Naive thymus-derived CD8-positive, alpha-beta T cell (primary cell): Measurements from ENCODE around the gene TSHZ2. TPM values are rescaled to one million over a fixed set of nuclear protein-coding genes. Genes with fewer than 3 reads are reported as not detected.
"Not testable (repeated sequence)": the region's sequence is repeated elsewhere in the genome, so short reads cannot be mapped to it uniquely, and the experiment has no call there.

ENCODE experiments used
- ATAC-seq, 2 donors: fragments of 150-1000 bp; cut with Tn5 transposase in 1 of 2; sonication (Bioruptor Pico), chemical (Tn5 transposase) in 1 of 2; 1 replicate in 1 of 2; 2 replicates in 1 of 2; pipeline ENCODE4 v1.10.0; 2021; ENCODE audit warnings: mild to moderate bottlenecking in 2 of 2, moderate library complexity in 2 of 2
- POLR2A ChIA-PET: fragments of 350-600 bp; sonication (Branson Sonifier 250); formaldehyde crosslinking; loops from one replicate; lab custom pipeline; 2021; ENCODE audit warnings: antibody characterized with exemption; lab: Charles Lee
- DNase-seq, 10 donors: peaks; one replicate each; pipeline versions ENCODE4 v3.0.0 to v3.0.0-alpha.2; 2020 to 2022
- H3K27ac Mint-ChIP-seq, 10 donors: one replicate each; pipeline ENCODE4 v1.8.0; 2020 to 2022; ENCODE audit warnings: mild to moderate bottlenecking in 10 of 10, mixed read lengths in 10 of 10, moderate library complexity in 4 of 10, inconsistent platforms in 1 of 10
- H3K27me3 Mint-ChIP-seq, 5 donors: one replicate each; pipeline ENCODE4 v1.8.0; 2021 to 2022; ENCODE audit warnings: mixed read lengths in 5 of 5
- H3K36me3 Mint-ChIP-seq, 3 donors: one replicate each; pipeline ENCODE4 v1.8.0; 2020 to 2022; ENCODE audit warnings: mixed read lengths in 3 of 3, mild to moderate bottlenecking in 2 of 3, inconsistent platforms in 1 of 3
- H3K4me1 Mint-ChIP-seq, 4 donors: one replicate each; pipeline ENCODE4 v1.8.0; 2021 to 2022; ENCODE audit warnings: mixed read lengths in 4 of 4
- H3K4me3 Mint-ChIP-seq, 10 donors: one replicate each; pipeline ENCODE4 v1.8.0; 2020 to 2022; ENCODE audit warnings: mild to moderate bottlenecking in 10 of 10, mixed read lengths in 10 of 10, moderate library complexity in 6 of 10, inconsistent platforms in 1 of 10
- H3K9me3 Mint-ChIP-seq, 9 donors: one replicate each; pipeline ENCODE4 v1.8.0; 2020 to 2022; ENCODE audit warnings: mixed read lengths in 9 of 9, mild to moderate bottlenecking in 3 of 9, inconsistent platforms in 1 of 9, moderate library complexity in 1 of 9
- polyA plus RNA-seq, 3 donors: library from polyadenylated mRNA; unstranded; fragments of 300-500 nt; fragmentation: Illumina TruSeq; gene quantifications; one replicate each; pipeline ENCODE4 v1.2.3, GENCODE V29; 2021
- total RNA-seq, 8 experiments: library from RNA in 2 of 8; stranded (reverse) in 2 of 8; gene quantifications; one replicate each; pipeline ENCODE4 v1.2.3 and lab custom pipeline; 2021 to 2026

Gene TSHZ2
- total and polyA plus RNA-seq, 5 experiments from 2014 or later: 0.42 to 10.0 (median 5.1) TPM; not detected in 1

GRCh38 chr20:53413186-53413631, 441.1 kb downstream of the TSHZ2 start:
- Mint-ChIP-seq H3K9me3 (no peaks in the 10 kb centered on the region), H3K36me3 (no peaks in the 10 kb centered on the region), H3K27me3 (peaks cover 0 to 7% (median 0%) of the 10 kb centered on the region in 5 donors), H3K27ac (peak overlapping the region in 7 of 10 donors; percentile 35 to 89 (median 51)), H3K4me1 (peaks cover 5 to 20% (median 9%) of the 10 kb centered on the region in 4 donors), H3K4me3 (peak overlapping the region; percentile 29 to 74 (median 50))
- POLR2A ChIA-PET: interaction anchor here (0.6 kb wide), 1 partner anchor 182 kb away, joined by 3 read pairs; no protein-coding TSS in a partner anchor
- ATAC-seq (peak; percentile 52 to 64), DNase-seq (peak; percentile 2 to 73 (median 41))

- H3K36me3 Mint-ChIP-seq, H3K27ac Mint-ChIP-seq, ATAC-seq, H3K4me3 Mint-ChIP-seq, POLR2A ChIA-PET, H3K9me3 Mint-ChIP-seq, DNase-seq, H3K27me3 Mint-ChIP-seq: not testable (repeated sequence)
- H3K4me1 Mint-ChIP-seq: peaks cover 5 to 19% (median 9%) of the 10 kb centered on the region in 4 donors
Observed at GRCh38 chr20:53413845-53414244, 441.7 kb downstream of the TSHZ2 start.

GRCh38 chr20:53419693-53420460, 447.7 kb downstream of the TSHZ2 start:
- POLR2A ChIA-PET: interaction anchor here (0.5 kb wide), 1 partner anchor 1198 kb away, joined by 3 read pairs; no protein-coding TSS in a partner anchor
- H3K9me3 Mint-ChIP-seq: peaks cover 0 to 7% (median 0%) of the 10 kb centered on the region in 9 donors
- peaks cover 0 to 15% (median 2%) of the 10 kb centered on the region in 5 donors for H3K27me3 Mint-ChIP-seq
- ATAC-seq: no peak
- DNase-seq: no peak
- no peaks in the 10 kb centered on the region for H3K36me3 Mint-ChIP-seq
- H3K27ac Mint-ChIP-seq: peak overlapping the region in 1 of 10 donors; percentile 15
- peaks cover 0 to 10% (median 5%) of the 10 kb centered on the region in 4 donors for H3K4me1 Mint-ChIP-seq
- H3K4me3 Mint-ChIP-seq: no peak overlapping the region

GRCh38 chr20:53421343-53421742, 449.2 kb downstream of the TSHZ2 start:
- no peak for DNase-seq
- ATAC-seq: no peak
- POLR2A ChIA-PET: no interaction called here
- peaks cover 0 to 10% (median 2%) of the 10 kb centered on the region in 5 donors for H3K27me3 Mint-ChIP-seq
- H3K4me1 Mint-ChIP-seq: peaks cover 0 to 1% (median under 1%) of the 10 kb centered on the region in 4 donors
- peaks cover 0 to 4% (median 0%) of the 10 kb centered on the region in 3 donors for H3K36me3 Mint-ChIP-seq
- peaks cover 0 to 9% (median 0%) of the 10 kb centered on the region in 9 donors for H3K9me3 Mint-ChIP-seq
- H3K27ac Mint-ChIP-seq: peak overlapping the region in 1 of 10 donors; percentile 53
- H3K4me3 Mint-ChIP-seq: no peak overlapping the region

- Mint-ChIP-seq H3K4me1 (peaks cover 0 to 1% (median under 1%) of the 10 kb centered on the region in 4 donors), H3K4me3 (no peak overlapping the region), H3K36me3 (peaks cover 0 to 4% (median 0%) of the 10 kb centered on the region in 3 donors), H3K9me3 (peaks cover 0 to 9% (median 0%) of the 10 kb centered on the region in 9 donors), H3K27ac (no peak overlapping the region), H3K27me3 (peaks cover 0 to 10% (median 2%) of the 10 kb centered on the region in 5 donors)
- ATAC-seq (no peak), DNase-seq (no peak)
- POLR2A ChIA-PET: no interaction called here
Observed at GRCh38 chr20:53422039-53422438, 449.9 kb downstream of the TSHZ2 start.

- Mint-ChIP-seq H3K4me3 (no peak overlapping the region), H3K9me3 (peaks cover 0 to 9% (median 0%) of the 10 kb centered on the region in 9 donors)
- no peak for ATAC-seq
Observed at GRCh38 chr20:53423587-53424146, 451.5 kb downstream of the TSHZ2 start.

GRCh38 chr20:53425481-53425880, 453.3 kb downstream of the TSHZ2 start:
- DNase-seq (no peak), ATAC-seq (no peak)
- H3K9me3 Mint-ChIP-seq: peaks cover 0 to 9% (median 0%) of the 10 kb centered on the region in 9 donors
- POLR2A ChIA-PET: no interaction called here
- H3K36me3 Mint-ChIP-seq: peaks cover 0 to 4% (median 0%) of the 10 kb centered on the region in 3 donors
- no peak overlapping the region for H3K4me3 Mint-ChIP-seq
- peaks cover 0 to 1% (median under 1%) of the 10 kb centered on the region in 4 donors for H3K4me1 Mint-ChIP-seq
- H3K27me3 Mint-ChIP-seq: peaks cover 0 to 10% (median 0%) of the 10 kb centered on the region in 5 donors
- no peak overlapping the region for H3K27ac Mint-ChIP-seq

More at GRCh38 chr20:53423587-53424146, 451.5 kb downstream of the TSHZ2 start:
- peaks cover 0 to 10% (median 2%) of the 10 kb centered on the region in 5 donors for H3K27me3 Mint-ChIP-seq
- H3K36me3 Mint-ChIP-seq: peaks cover 0 to 4% (median 0%) of the 10 kb centered on the region in 3 donors
- no peak overlapping the region for H3K27ac Mint-ChIP-seq
- DNase-seq: no peak
- POLR2A ChIA-PET: no interaction called here
- peaks cover 0 to 1% (median under 1%) of the 10 kb centered on the region in 4 donors for H3K4me1 Mint-ChIP-seq

- Mint-ChIP-seq H3K9me3 (peaks cover 0 to 9% (median 0%) of the 10 kb centered on the region in 9 donors), H3K27me3 (peaks cover 0 to 10% (median 0%) of the 10 kb centered on the region in 5 donors), H3K4me1 (peaks cover 0 to 1% (median under 1%) of the 10 kb centered on the region in 4 donors), H3K27ac (peak overlapping the region in 1 of 10 donors; percentile 12), H3K4me3 (no peak overlapping the region), H3K36me3 (peaks cover 0 to 4% (median 0%) of the 10 kb centered on the region in 3 donors)
- no peak for ATAC-seq
- POLR2A ChIA-PET: no interaction called here
- no peak for DNase-seq
Observed at GRCh38 chr20:53425941-53426340, 453.8 kb downstream of the TSHZ2 start.

GRCh38 chr20:53426766-53427312, 454.7 kb downstream of the TSHZ2 start:
- Mint-ChIP-seq H3K27ac (peak overlapping the region in 1 of 10 donors; percentile 12), H3K36me3 (peaks cover 0 to 4% (median 0%) of the 10 kb centered on the region in 3 donors), H3K4me1 (peaks cover 0 to 1% (median under 1%) of the 10 kb centered on the region in 4 donors), H3K4me3 (no peak overlapping the region), H3K9me3 (peaks cover 0 to 9% (median 0%) of the 10 kb centered on the region in 9 donors), H3K27me3 (peaks cover 0 to 10% (median 0%) of the 10 kb centered on the region in 5 donors)
- no peak for ATAC-seq
- POLR2A ChIA-PET: interaction anchor here (0.5 to 0.6 kb wide), 2 partner anchors 22 to 486 kb away, joined by 3 read pairs; no protein-coding TSS in a partner anchor
- no peak for DNase-seq

GRCh38 chr20:53427951-53428350, 455.8 kb downstream of the TSHZ2 start:
- ATAC-seq (no peak), DNase-seq (no peak)
- H3K4me1 Mint-ChIP-seq: peaks cover 0 to 1% (median 0%) of the 10 kb centered on the region in 4 donors
- H3K27me3 Mint-ChIP-seq: peaks cover 0 to 10% (median 0%) of the 10 kb centered on the region in 5 donors
- no peak overlapping the region for H3K4me3 Mint-ChIP-seq
- H3K9me3 Mint-ChIP-seq: peaks cover 0 to 9% (median 0%) of the 10 kb centered on the region in 9 donors
- POLR2A ChIA-PET: no interaction called here
- H3K36me3 Mint-ChIP-seq: peaks cover 0 to 4% (median 0%) of the 10 kb centered on the region in 3 donors
- no peak overlapping the region for H3K27ac Mint-ChIP-seq

GRCh38 chr20:53428588-53428987, 456.4 kb downstream of the TSHZ2 start:
- Mint-ChIP-seq H3K27ac (peak overlapping the region in 1 of 10 donors; percentile 57), H3K4me3 (no peak overlapping the region), H3K27me3 (peaks cover 0 to 10% (median 0%) of the 10 kb centered on the region in 5 donors), H3K36me3 (peaks cover 0 to 4% (median 0%) of the 10 kb centered on the region in 3 donors), H3K4me1 (no peaks in the 10 kb centered on the region), H3K9me3 (peaks cover 0 to 9% (median 0%) of the 10 kb centered on the region in 9 donors)
- POLR2A ChIA-PET: no interaction called here
- ATAC-seq (no peak), DNase-seq (no peak)

GRCh38 chr20:53428996-53429395, 456.8 kb downstream of the TSHZ2 start:
- no peak for DNase-seq
- H3K27me3 Mint-ChIP-seq: peaks cover 0 to 10% (median 0%) of the 10 kb centered on the region in 5 donors
- H3K36me3 Mint-ChIP-seq: peaks cover 0 to 4% (median 0%) of the 10 kb centered on the region in 3 donors
- H3K9me3 Mint-ChIP-seq: peaks cover 0 to 9% (median 0%) of the 10 kb centered on the region in 9 donors
- H3K4me1 Mint-ChIP-seq: no peaks in the 10 kb centered on the region
- H3K4me3 Mint-ChIP-seq: no peak overlapping the region
- no peak for ATAC-seq
- peak overlapping the region in 1 of 10 donors; percentile 57 for H3K27ac Mint-ChIP-seq
- POLR2A ChIA-PET: no interaction called here
